Esophagus muscularis mucosa (tissue), 4 donors: ENCODE data around the gene ELK3. TPM values are rescaled to one million over a fixed set of nuclear protein-coding genes. Genes with fewer than 3 reads are reported as not detected.
A peak's percentile ranks its signal among the peaks of the same experiment; 100 is the strongest.

Source experiments
- DNase-seq: peaks from one replicate; pipeline ENCODE4 v3.0.0-alpha.2; 2017; ENCODE audit errors: extremely low spot score
- H3K27ac ChIP-seq, 4 donors: fragments of 200-600 bp; sonication (generic); replicated peaks in 1 of 4; 1 replicate in 3 of 4; 2 replicates in 1 of 4; pipeline ENCODE4 v1.5.1; 2016 to 2019; ENCODE audit warnings: mild to moderate bottlenecking in 1 of 4
- H3K27me3 ChIP-seq, 4 donors: fragments of 200-600 bp; sonication (generic); one replicate each; pipeline versions ENCODE4 v1.5.1 to v1.6.0; 2016 to 2019
- H3K36me3 ChIP-seq, 4 donors: fragments of 200-600 bp; sonication (generic); one replicate each; pipeline ENCODE4 v1.5.1; 2016 to 2019
- H3K4me1 ChIP-seq, 4 donors: fragments of 200-600 bp; sonication (generic); one replicate each; pipeline ENCODE4 v1.5.1; 2016 to 2019
- H3K4me3 ChIP-seq, 4 donors: fragments of 200-600 bp; sonication (generic); 1 replicate in 2 of 4; 2 replicates in 2 of 4; pipeline ENCODE4 v1.5.1; 2016 to 2019; ENCODE audit warnings: mild to moderate bottlenecking in 4 of 4, moderate library complexity in 1 of 4
- H3K9me3 ChIP-seq, 4 donors: fragments of 200-600 bp; sonication (generic); 1 replicate in 3 of 4; 2 replicates in 1 of 4; pipeline ENCODE4 v1.5.1; 2016 to 2019
- EP300 ChIP-seq: sonication (generic); formaldehyde crosslinking; IDR thresholded peaks from one replicate; pipeline ENCODE4 v1.6.1; 2017; ENCODE audit warnings: antibody characterized with exemption
- POLR2A ChIP-seq: fragments of 450-650 bp; IDR thresholded peaks from one replicate; pipeline ENCODE4 v1.6.1; 2017; ENCODE audit warnings: antibody characterized with exemption, moderate library complexity, mild to moderate bottlenecking, low read depth
- POLR2AphosphoS5 ChIP-seq, 2 donors: sonication (generic); formaldehyde crosslinking; IDR thresholded peaks; one replicate each; pipeline ENCODE4 v1.6.1; 2017; ENCODE audit warnings: antibody characterized with exemption in 2 of 2
- WGBS: methylation state at CpG from one replicate; pipeline ENCODE4 v1.1.5; 2018; 5-methylcytosine and 5-hydroxymethylcytosine counted together
- intact Hi-C: fragments of 100-400 bp; cut with DNase I; formaldehyde crosslinking; loops from one replicate; pipeline ENCODE4 v1.15.1; 2023
- total RNA-seq, 4 donors: library from RNA; depleted of rRNA; stranded (reverse); fragments of >200 nt; gene quantifications; one replicate each; pipeline versions ENCODE4 v1.1.0 to v1.2.1, GENCODE V29; 2016
- TF ChIP-seq, protein P1 (sequence below), 3 experiments: fragments of 200-600 bp in 2 of 3; fragments of 450-650 bp in 1 of 3; sonication (generic) in 2 of 3; IDR thresholded peaks; one replicate each; pipeline ENCODE4 v1.5.1; 2017 to 2019; ENCODE audit warnings: antibody characterized with exemption in 3 of 3, mild to moderate bottlenecking in 2 of 3, moderate library complexity in 1 of 3

Gene ELK3
- total RNA-seq, 4 donors from 2014 or later, result 13.7 to 26.9 (median 25.7) TPM

DNA sequence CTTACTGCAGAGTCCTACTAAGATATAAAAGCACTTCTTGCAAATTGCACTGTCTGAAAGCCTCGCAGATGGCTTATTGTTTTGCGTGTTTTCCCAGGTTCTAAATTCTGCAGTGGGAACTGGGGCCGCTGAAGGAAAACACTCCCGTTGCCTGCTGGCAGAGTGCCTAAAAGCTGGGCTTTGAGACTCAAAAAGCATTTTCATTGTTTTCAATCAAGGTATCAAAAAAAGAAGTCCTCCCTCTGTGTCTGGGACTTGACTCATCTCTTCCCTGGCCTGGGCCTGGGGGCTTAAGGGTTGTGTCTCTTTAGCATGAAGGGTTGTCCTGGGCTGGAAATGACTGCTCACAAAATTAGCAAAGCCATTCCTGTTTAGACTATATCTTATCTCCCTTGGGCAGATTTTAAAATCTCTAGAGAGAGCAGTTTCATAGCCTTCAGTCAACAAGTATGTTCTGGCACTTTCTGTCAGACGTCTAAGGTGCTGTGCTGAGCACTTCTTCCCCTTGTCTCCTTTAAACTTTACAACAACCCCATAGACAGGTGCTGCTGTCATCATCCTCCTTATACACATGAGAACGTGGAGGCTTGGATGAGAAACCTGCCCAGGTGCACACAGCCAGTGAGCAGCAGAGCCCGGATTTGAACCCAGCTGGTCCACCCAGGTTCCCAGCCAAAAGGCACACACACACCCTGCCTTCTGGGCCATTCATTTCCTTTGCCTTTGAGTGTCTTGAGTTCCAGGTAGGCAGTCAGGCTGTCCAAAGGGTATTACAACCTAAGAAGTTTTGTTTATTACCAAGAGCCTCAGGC lies 31.1 kb downstream of the ELK3 start:
- intact Hi-C loops, result no loop called here
- no peak for DNase-seq
- H3K36me3 ChIP-seq, result peaks cover 0 to 16% (median 8%) of the 10 kb centered on the region in 4 donors
- TF ChIP-seq EP300 (no peak), POLR2A (no peak), POLR2AphosphoS5 (IDR thresholded peaks at IDR 0.05) (no peak)
- TF ChIP-seq, protein P1, sequence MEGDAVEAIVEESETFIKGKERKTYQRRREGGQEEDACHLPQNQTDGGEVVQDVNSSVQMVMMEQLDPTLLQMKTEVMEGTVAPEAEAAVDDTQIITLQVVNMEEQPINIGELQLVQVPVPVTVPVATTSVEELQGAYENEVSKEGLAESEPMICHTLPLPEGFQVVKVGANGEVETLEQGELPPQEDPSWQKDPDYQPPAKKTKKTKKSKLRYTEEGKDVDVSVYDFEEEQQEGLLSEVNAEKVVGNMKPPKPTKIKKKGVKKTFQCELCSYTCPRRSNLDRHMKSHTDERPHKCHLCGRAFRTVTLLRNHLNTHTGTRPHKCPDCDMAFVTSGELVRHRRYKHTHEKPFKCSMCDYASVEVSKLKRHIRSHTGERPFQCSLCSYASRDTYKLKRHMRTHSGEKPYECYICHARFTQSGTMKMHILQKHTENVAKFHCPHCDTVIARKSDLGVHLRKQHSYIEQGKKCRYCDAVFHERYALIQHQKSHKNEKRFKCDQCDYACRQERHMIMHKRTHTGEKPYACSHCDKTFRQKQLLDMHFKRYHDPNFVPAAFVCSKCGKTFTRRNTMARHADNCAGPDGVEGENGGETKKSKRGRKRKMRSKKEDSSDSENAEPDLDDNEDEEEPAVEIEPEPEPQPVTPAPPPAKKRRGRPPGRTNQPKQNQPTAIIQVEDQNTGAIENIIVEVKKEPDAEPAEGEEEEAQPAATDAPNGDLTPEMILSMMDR (IDR thresholded peaks at IDR 0.05), result no peak
- peaks cover 45 to 74% (median 62%) of the 10 kb centered on the region in 4 donors for H3K4me1 ChIP-seq
- H3K4me3 ChIP-seq, result no peak overlapping the region
- peak overlapping the region; percentile 61 to 92 (median 72) for H3K27ac ChIP-seq
- H3K27me3 ChIP-seq, result no peaks in the 10 kb centered on the region
- no peaks in the 10 kb centered on the region for H3K9me3 ChIP-seq
- WGBS, result 47% methylated on average over 7 of the region's 7 CpGs

DNA sequence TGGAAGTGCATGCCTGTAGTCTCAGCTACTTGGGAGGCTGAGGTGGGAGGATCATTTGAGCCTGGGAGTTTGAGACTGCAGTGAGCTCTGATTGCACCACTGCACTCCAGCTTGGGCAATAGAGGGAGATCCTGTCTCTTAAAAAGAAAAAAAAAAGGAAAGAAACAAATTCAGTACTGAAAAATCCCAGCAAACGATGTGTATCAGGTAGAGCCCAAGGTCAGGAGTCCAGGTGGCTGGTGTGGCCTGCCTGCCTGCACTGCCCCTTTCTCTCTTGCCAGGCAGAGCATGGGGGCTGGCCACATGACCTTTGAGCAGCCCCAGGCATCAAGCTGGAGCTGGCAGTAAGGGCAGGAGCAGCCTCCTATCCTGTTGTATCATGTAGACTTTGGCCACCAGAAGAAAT lies 31.8 kb downstream of the ELK3 start:
- Histone ChIP-seq H3K27ac (peak overlapping the region; percentile 61 to 92 (median 72)), H3K27me3 (no peaks in the 10 kb centered on the region), H3K4me3 (no peak overlapping the region), H3K9me3 (no peaks in the 10 kb centered on the region), H3K4me1 (peaks cover 39 to 75% (median 62%) of the 10 kb centered on the region in 4 donors), H3K36me3 (peaks cover 0 to 22% (median 8%) of the 10 kb centered on the region in 4 donors)
- TF ChIP-seq POLR2AphosphoS5 (IDR thresholded peaks at IDR 0.05) (no peak), POLR2A (no peak), EP300 (no peak)
- TF ChIP-seq, protein P1 (IDR thresholded peaks at IDR 0.05), result no peak
- no peak for DNase-seq
- intact Hi-C loops, result no loop called here
- WGBS, result 80% methylated on average over 1 of the region's 1 CpG

DNA sequence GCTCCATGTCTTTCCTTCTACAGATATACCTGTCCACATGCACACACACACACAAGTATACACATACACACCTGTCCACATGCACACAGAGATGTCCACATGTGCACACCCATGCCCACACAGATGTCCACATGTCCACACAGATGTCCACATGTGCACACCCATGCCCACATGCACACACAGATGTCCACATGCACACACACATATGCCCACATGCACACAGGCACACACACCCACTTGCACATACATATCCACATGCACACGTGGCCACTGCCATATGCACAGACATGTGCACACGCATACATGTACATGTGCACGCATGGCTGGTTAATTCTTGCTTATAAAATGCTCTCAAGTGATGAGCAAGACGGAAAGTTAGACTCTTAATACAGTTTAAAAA lies 32.2 kb downstream of the ELK3 start:
- no peak for DNase-seq
- Histone ChIP-seq H3K27ac (peak overlapping the region; percentile 61 to 92 (median 72)), H3K36me3 (peaks cover 0 to 22% (median 8%) of the 10 kb centered on the region in 4 donors), H3K9me3 (no peaks in the 10 kb centered on the region), H3K27me3 (no peaks in the 10 kb centered on the region), H3K4me1 (peaks cover 35 to 75% (median 63%) of the 10 kb centered on the region in 4 donors), H3K4me3 (no peak overlapping the region)
- TF ChIP-seq, protein P1 (IDR thresholded peaks at IDR 0.05), result no peak
- TF ChIP-seq POLR2AphosphoS5 (IDR thresholded peaks at IDR 0.05) (no peak), EP300 (no peak), POLR2A (no peak)
- intact Hi-C loops, result no loop called here
- WGBS, result 97% methylated on average over 4 of the region's 4 CpGs

DNA sequence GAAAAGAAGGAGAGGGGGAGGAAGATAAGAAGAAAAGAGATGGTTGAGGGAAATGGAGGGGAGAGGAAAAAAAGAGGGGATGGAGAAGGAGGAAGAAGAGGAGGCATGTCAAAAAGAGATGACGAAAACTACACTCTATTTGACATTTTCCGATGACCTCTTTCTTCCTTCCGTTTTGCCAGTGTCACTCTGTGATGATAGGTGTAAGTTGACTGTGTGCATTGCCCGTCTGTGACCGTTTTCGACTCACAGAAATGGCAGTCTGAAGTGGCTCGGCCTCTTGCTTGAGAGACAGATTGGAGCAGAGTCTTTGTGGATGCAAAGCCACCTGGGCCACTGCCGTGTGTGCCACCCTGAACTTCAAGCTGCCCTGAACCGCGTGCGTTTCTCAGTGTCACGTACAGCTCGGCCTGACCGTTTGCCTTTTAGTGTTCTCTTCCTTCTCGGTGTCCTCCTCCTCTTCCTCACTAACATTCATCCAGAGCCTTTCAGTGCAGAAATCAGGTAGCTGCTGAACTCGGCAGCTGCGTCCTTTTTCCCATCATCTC lies 32.7 kb downstream of the ELK3 start:
- no peak overlapping the region for H3K4me3 ChIP-seq
- 72% methylated on average over 17 of the region's 17 CpGs for WGBS
- no peak for DNase-seq
- peak overlapping the region; percentile 33 to 92 (median 60) for H3K27ac ChIP-seq
- H3K4me1 ChIP-seq, result peaks cover 33 to 75% (median 65%) of the 10 kb centered on the region in 4 donors
- intact Hi-C loops, result no loop called here
- no peaks in the 10 kb centered on the region for H3K9me3 ChIP-seq
- TF ChIP-seq EP300, result no peak
- TF ChIP-seq, protein P1 (IDR thresholded peaks at IDR 0.05), result no peak
- TF ChIP-seq POLR2AphosphoS5 (IDR thresholded peaks at IDR 0.05), result no peak
- no peak for TF ChIP-seq POLR2A
- H3K27me3 ChIP-seq, result no peaks in the 10 kb centered on the region
- peaks cover 0 to 22% (median 8%) of the 10 kb centered on the region in 4 donors for H3K36me3 ChIP-seq
